NB4 (cell line): ENCODE results near the gene CSRP1.

Experiments used
- MYC ChIP-seq: IDR thresholded peaks from 2 replicates; pipeline ENCODE4 v1.6.1; 2011; ENCODE audit warnings: low read depth, low read length
- POLR2A ChIP-seq: IDR thresholded peaks from 2 replicates; pipeline ENCODE4 v1.6.1; 2011; ENCODE audit warnings: mild to moderate bottlenecking; ENCODE audit not compliant: insufficient read length; ENCODE audit errors: extremely low read depth
- TF ChIP-seq, protein P1 (sequence below): IDR thresholded peaks from one replicate; pipeline ENCODE4 v1.5.1; 2012; ENCODE audit warnings: low read depth, low read length
- TF ChIP-seq, protein P2 (sequence below): IDR thresholded peaks from 2 replicates; pipeline ENCODE4 v1.6.1; 2011; ENCODE audit warnings: low read depth, low read length

DNA sequence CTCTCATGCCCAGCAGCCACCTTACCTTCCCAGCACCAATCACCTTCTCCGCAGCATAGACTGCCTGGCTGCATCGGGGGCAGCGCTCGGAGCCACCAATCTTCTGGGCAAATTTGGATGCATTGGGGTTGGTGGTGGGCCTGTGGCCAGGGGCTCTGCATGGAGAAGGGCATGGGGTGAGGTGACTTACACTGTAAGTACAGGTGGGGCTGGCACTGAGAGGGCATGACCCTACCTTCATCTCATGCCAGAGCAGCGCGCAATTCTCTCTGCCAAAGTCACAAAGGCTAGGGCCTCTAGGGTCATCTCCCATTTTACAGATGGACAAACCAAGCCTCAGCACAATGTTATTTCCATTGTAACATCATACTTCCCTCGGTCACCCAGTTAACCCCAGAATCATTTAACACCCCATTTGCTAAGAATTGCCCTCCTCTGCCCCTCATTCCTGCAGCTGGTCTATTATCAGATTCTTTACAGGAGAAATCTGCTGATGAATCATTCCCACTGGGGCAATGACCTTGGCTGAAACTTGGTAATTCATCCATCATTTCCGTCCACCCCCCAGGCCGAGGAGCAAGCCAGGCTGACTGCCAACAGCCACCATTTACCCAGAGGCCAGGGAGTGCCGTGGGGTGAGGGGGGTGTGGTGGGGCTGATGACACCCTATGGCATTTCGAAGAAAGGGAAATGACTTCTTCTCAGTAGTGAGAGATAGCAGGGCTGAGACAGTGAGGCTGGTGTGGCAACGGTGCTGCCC, 17.9 kb downstream of the CSRP1 start:
- TF ChIP-seq MYC (no peak), POLR2A (no peak)
- TF ChIP-seq, protein P1, sequence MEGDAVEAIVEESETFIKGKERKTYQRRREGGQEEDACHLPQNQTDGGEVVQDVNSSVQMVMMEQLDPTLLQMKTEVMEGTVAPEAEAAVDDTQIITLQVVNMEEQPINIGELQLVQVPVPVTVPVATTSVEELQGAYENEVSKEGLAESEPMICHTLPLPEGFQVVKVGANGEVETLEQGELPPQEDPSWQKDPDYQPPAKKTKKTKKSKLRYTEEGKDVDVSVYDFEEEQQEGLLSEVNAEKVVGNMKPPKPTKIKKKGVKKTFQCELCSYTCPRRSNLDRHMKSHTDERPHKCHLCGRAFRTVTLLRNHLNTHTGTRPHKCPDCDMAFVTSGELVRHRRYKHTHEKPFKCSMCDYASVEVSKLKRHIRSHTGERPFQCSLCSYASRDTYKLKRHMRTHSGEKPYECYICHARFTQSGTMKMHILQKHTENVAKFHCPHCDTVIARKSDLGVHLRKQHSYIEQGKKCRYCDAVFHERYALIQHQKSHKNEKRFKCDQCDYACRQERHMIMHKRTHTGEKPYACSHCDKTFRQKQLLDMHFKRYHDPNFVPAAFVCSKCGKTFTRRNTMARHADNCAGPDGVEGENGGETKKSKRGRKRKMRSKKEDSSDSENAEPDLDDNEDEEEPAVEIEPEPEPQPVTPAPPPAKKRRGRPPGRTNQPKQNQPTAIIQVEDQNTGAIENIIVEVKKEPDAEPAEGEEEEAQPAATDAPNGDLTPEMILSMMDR: no peak
- TF ChIP-seq, protein P2, sequence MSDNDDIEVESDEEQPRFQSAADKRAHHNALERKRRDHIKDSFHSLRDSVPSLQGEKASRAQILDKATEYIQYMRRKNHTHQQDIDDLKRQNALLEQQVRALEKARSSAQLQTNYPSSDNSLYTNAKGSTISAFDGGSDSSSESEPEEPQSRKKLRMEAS: no peak
